Astrocyte (in vitro differentiated cells and primary cell): ENCODE results near the gene GTF3A. TPM values are rescaled to one million over a fixed set of nuclear protein-coding genes. Genes with fewer than 3 reads are reported as not detected.

Source experiments
- DNase-seq: peaks from one replicate; pipeline ENCODE4 v3.0.0-alpha.2; 2010; ENCODE audit warnings: low read depth
- FAIRE-seq: peaks from 2 replicates; lab custom pipeline; 2011; peaks lifted over from hg19 to GRCh38; lab: Jason Lieb, UNC
- H2AFZ ChIP-seq: 2 replicates; pipeline ENCODE4 v1.6.0; 2012; ENCODE audit warnings: low read depth, low read length, inconsistent platforms
- H3K27ac ChIP-seq: 2 replicates; pipeline ENCODE4 v1.5.1; 2011; ENCODE audit warnings: low read depth, low read length, inconsistent platforms
- H3K27me3 ChIP-seq: 2 replicates; pipeline ENCODE4 v1.6.0; 2011; ENCODE audit warnings: low read length, inconsistent platforms; ENCODE audit not compliant: insufficient read depth
- H3K36me3 ChIP-seq: 2 replicates; pipeline ENCODE4 v1.5.1; 2011; ENCODE audit warnings: low read length, inconsistent platforms; ENCODE audit not compliant: insufficient read depth
- H3K4me1 ChIP-seq: 2 replicates; pipeline ENCODE4 v1.5.1; 2011; ENCODE audit warnings: low read length, inconsistent platforms; ENCODE audit not compliant: insufficient read depth
- H3K4me2 ChIP-seq: 2 replicates; pipeline ENCODE4 v1.6.0; 2012; ENCODE audit warnings: low read length, inconsistent platforms
- H3K4me3 ChIP-seq: 2 replicates; pipeline ENCODE4 v1.5.1; 2011; ENCODE audit warnings: low read depth, mild to moderate bottlenecking, low read length, inconsistent platforms; ENCODE audit not compliant: insufficient read depth
- H3K79me2 ChIP-seq: 2 replicates; pipeline ENCODE4 v1.6.0; 2012; ENCODE audit warnings: mild to moderate bottlenecking, low read length, inconsistent platforms; ENCODE audit not compliant: insufficient read depth
- H3K9ac ChIP-seq: 2 replicates; pipeline ENCODE4 v1.6.0; 2012; ENCODE audit warnings: mild to moderate bottlenecking, low read length, inconsistent platforms
- H3K9me3 ChIP-seq: 2 replicates; pipeline ENCODE4 v1.5.1; 2012; ENCODE audit warnings: low read depth, mild to moderate bottlenecking, low read length, inconsistent platforms; ENCODE audit not compliant: insufficient read depth
- H4K20me1 ChIP-seq: 2 replicates; pipeline ENCODE4 v1.6.0; 2012; ENCODE audit warnings: low read length, inconsistent platforms; ENCODE audit not compliant: insufficient read depth
- H3K27ac Mint-ChIP-seq: one replicate; pipeline ENCODE4 v1.8.0; 2021; ENCODE audit warnings: mild to moderate bottlenecking, mixed read lengths; ENCODE audit not compliant: unreplicated experiment
- H3K27me3 Mint-ChIP-seq: one replicate; pipeline ENCODE4 v1.8.0; 2021; ENCODE audit warnings: low read depth, mixed read lengths; ENCODE audit not compliant: unreplicated experiment
- H3K36me3 Mint-ChIP-seq: one replicate; pipeline ENCODE4 v1.8.0; 2021; ENCODE audit warnings: low read depth, mixed read lengths; ENCODE audit not compliant: unreplicated experiment
- H3K4me1 Mint-ChIP-seq: one replicate; pipeline ENCODE4 v1.8.0; 2021; ENCODE audit warnings: low read depth, mixed read lengths; ENCODE audit not compliant: unreplicated experiment
- H3K4me3 Mint-ChIP-seq: one replicate; pipeline ENCODE4 v1.8.0; 2021; ENCODE audit warnings: mild to moderate bottlenecking, moderate library complexity, mixed read lengths; ENCODE audit not compliant: unreplicated experiment
- H3K9me3 Mint-ChIP-seq: one replicate; pipeline ENCODE4 v1.8.0; 2021; ENCODE audit warnings: mild to moderate bottlenecking, mixed read lengths; ENCODE audit not compliant: unreplicated experiment
- EZH2 ChIP-seq: IDR thresholded peaks from 2 replicates; pipeline ENCODE4 v1.6.1; 2012; ENCODE audit warnings: mild to moderate bottlenecking, low read length, inconsistent platforms; ENCODE audit not compliant: insufficient read depth
- total RNA-seq: library from RNA; stranded (reverse); gene quantifications from 2 replicates; pipeline ENCODE4 v1.2.1, GENCODE V29; 2021
- TF ChIP-seq, protein P1 (sequence below): IDR thresholded peaks from 2 replicates; pipeline ENCODE4 v1.5.1; 2011; ENCODE audit warnings: low read depth, mild to moderate bottlenecking, inconsistent platforms, low read length, moderate library complexity; ENCODE audit not compliant: insufficient read depth

Gene GTF3A
- total RNA-seq, 1 donor from 2014 or later, result 83.6 TPM

DNA sequence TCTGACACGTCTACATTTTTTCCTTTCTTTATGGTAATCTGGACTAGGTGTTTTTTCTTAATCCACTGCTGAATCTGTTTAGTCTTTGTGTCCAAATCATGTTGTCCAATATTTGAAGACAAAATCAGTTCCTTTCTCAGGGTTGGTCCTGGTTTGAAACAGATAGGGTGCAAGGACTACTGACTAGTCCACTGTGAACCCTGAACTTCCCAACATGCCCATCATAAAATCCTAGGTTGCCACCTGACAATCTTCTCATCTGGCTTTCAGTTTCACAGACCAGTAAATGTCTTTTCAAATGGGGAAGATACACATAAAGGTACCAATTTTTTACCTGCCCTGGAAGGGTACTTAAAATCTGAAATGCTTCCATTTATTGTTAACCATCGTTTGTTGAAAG lies 12.7 kb downstream of the GTF3A start:
- no peaks in the 10 kb centered on the region for H3K9me3 Mint-ChIP-seq
- TF ChIP-seq EZH2, result no peak
- TF ChIP-seq, protein P1, sequence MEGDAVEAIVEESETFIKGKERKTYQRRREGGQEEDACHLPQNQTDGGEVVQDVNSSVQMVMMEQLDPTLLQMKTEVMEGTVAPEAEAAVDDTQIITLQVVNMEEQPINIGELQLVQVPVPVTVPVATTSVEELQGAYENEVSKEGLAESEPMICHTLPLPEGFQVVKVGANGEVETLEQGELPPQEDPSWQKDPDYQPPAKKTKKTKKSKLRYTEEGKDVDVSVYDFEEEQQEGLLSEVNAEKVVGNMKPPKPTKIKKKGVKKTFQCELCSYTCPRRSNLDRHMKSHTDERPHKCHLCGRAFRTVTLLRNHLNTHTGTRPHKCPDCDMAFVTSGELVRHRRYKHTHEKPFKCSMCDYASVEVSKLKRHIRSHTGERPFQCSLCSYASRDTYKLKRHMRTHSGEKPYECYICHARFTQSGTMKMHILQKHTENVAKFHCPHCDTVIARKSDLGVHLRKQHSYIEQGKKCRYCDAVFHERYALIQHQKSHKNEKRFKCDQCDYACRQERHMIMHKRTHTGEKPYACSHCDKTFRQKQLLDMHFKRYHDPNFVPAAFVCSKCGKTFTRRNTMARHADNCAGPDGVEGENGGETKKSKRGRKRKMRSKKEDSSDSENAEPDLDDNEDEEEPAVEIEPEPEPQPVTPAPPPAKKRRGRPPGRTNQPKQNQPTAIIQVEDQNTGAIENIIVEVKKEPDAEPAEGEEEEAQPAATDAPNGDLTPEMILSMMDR, result no peak
- Histone ChIP-seq H3K4me2 (no peak overlapping the region), H3K79me2 (no peaks in the 10 kb centered on the region), H3K27ac (no peak overlapping the region), H3K4me1 (no peaks in the 10 kb centered on the region), H3K27me3 (no peaks in the 10 kb centered on the region), H3K9me3 (no peaks in the 10 kb centered on the region), H4K20me1 (no peaks in the 10 kb centered on the region), H3K9ac (no peak overlapping the region), H2AFZ (no peak overlapping the region), H3K36me3 (peaks cover 34% of the 10 kb centered on the region), H3K4me3 (no peak overlapping the region)
- H3K4me3 Mint-ChIP-seq, result no peak overlapping the region
- no peaks in the 10 kb centered on the region for H3K4me1 Mint-ChIP-seq
- H3K27ac Mint-ChIP-seq, result no peak overlapping the region
- no peak for DNase-seq
- peaks cover 10% of the 10 kb centered on the region for H3K36me3 Mint-ChIP-seq
- FAIRE-seq, result no peak
- no peaks in the 10 kb centered on the region for H3K27me3 Mint-ChIP-seq

DNA sequence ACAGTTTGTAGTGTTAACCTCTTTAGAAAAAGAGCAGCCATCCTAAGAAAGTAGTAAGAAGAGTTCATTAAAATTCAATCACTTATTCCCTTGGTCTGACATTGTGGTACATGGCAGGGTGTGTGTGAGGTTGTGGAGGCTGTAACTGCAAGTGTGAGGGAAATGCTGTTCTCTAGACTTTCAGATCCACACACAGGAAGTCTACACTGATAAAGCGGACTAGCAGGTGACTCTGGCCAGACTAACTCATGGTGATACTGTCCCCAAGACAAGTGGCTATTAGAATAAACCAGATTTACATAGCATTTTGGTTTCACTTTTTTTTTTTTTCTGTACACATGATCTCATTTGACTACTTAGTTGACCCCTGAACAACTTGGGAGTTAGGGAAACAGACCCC lies 16.0 kb downstream of the GTF3A start:
- no peak overlapping the region for H3K4me2 ChIP-seq
- no peak for FAIRE-seq
- H3K9ac ChIP-seq, result no peak overlapping the region
- no peaks in the 10 kb centered on the region for H3K4me1 ChIP-seq
- Mint-ChIP-seq H3K27me3 (no peaks in the 10 kb centered on the region), H3K9me3 (no peaks in the 10 kb centered on the region), H3K36me3 (peaks cover 10% of the 10 kb centered on the region), H3K27ac (no peak overlapping the region), H3K4me3 (no peak overlapping the region), H3K4me1 (no peaks in the 10 kb centered on the region)
- H3K9me3 ChIP-seq, result no peaks in the 10 kb centered on the region
- no peaks in the 10 kb centered on the region for H3K27me3 ChIP-seq
- no peak for DNase-seq
- peaks cover 11% of the 10 kb centered on the region for H3K79me2 ChIP-seq
- H3K4me3 ChIP-seq, result no peak overlapping the region
- H2AFZ ChIP-seq, result no peak overlapping the region
- no peak for TF ChIP-seq EZH2
- TF ChIP-seq, protein P1, result no peak
- no peak overlapping the region for H3K27ac ChIP-seq
- no peaks in the 10 kb centered on the region for H4K20me1 ChIP-seq
- H3K36me3 ChIP-seq, result peaks cover 14% of the 10 kb centered on the region

DNA sequence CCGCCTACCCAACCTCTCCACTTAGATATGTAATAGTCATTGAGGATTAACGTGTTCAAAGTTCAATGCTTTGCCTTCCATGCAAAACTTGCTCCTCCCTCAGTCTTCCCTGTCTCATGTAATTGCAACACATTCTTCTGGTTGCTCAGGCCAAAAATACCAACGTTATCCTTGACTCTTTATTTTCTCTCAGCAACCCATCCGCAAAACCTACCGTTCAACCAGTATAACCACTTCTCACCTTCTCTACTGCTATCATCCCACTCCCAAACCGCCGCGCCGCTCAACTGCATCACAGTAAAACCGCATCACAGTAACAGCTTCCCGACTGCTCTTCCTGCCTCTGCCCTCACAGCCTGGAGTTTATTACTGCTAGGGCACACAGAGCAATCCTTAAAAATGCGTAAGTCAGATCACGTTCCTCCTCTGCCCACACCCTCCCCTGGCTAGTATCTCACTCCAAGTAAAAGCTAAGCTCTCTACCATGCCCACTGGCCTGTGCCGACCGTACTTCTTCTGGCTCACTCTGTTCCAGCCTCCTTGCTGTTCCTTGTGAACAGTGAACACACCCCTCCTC lies 17.7 kb downstream of the GTF3A start:
- no peak overlapping the region for H3K9ac ChIP-seq

More for the DNA sequence above, 17.7 kb downstream of the GTF3A start:
- Histone ChIP-seq H3K4me2 (no peak overlapping the region), H3K27me3 (no peaks in the 10 kb centered on the region), H4K20me1 (no peaks in the 10 kb centered on the region), H3K36me3 (peaks cover 5% of the 10 kb centered on the region), H2AFZ (no peak overlapping the region), H3K4me3 (no peak overlapping the region), H3K79me2 (peaks cover 23% of the 10 kb centered on the region), H3K9me3 (no peaks in the 10 kb centered on the region), H3K27ac (no peak overlapping the region), H3K4me1 (no peaks in the 10 kb centered on the region)
- no peaks in the 10 kb centered on the region for H3K27me3 Mint-ChIP-seq
- H3K36me3 Mint-ChIP-seq, result peaks cover 8% of the 10 kb centered on the region
- FAIRE-seq (no peak), DNase-seq (no peak)
- H3K9me3 Mint-ChIP-seq, result no peaks in the 10 kb centered on the region
- TF ChIP-seq, protein P1, result no peak
- TF ChIP-seq EZH2, result no peak
- no peak overlapping the region for H3K27ac Mint-ChIP-seq
- H3K4me1 Mint-ChIP-seq, result no peaks in the 10 kb centered on the region
- no peak overlapping the region for H3K4me3 Mint-ChIP-seq
